Sigmoid colon (tissue), 7 donors: Measurements from ENCODE around the gene CDC14A. TPM values are rescaled to one million over a fixed set of nuclear protein-coding genes. Genes with fewer than 3 reads are reported as not detected.

Source experiments
- DNase-seq: peaks from one replicate; pipeline ENCODE4 v3.0.0-alpha.2; 2019
- H3K27ac ChIP-seq, 4 donors: fragments of 200-600 bp; sonication (generic); one replicate each; pipeline ENCODE4 v1.5.1; 2016 to 2019; ENCODE audit warnings: mild to moderate bottlenecking in 1 of 4
- H3K27me3 ChIP-seq, 3 donors: fragments of 200-600 bp; sonication (generic); one replicate each; pipeline ENCODE4 v1.5.1; 2019; ENCODE audit warnings: mild to moderate bottlenecking in 1 of 3
- H3K36me3 ChIP-seq, 4 donors: fragments of 200-600 bp; sonication (generic); one replicate each; pipeline ENCODE4 v1.5.1; 2016 to 2019
- H3K4me1 ChIP-seq, 4 donors: fragments of 200-600 bp; sonication (generic); one replicate each; pipeline ENCODE4 v1.5.1; 2017 to 2019
- H3K4me3 ChIP-seq, 4 donors: fragments of 200-600 bp; sonication (generic); one replicate each; pipeline ENCODE4 v1.5.1; 2017 to 2019; ENCODE audit warnings: mild to moderate bottlenecking in 2 of 4, moderate library complexity in 1 of 4
- H3K9me3 ChIP-seq, 4 donors: fragments of 200-600 bp in 3 of 4; sonication (generic) in 3 of 4; one replicate each; pipeline versions ENCODE4 v1.5.1 to v1.6.1; 2013 to 2019
- CTCF ChIP-seq, 4 experiments: fragments of 450-650 bp in 3 of 4; fragments of 200-600 bp in 1 of 4; IDR thresholded peaks; one replicate each; pipeline ENCODE4 v1.5.1; 2016 to 2019; ENCODE audit warnings: antibody characterized with exemption in 4 of 4, mild to moderate bottlenecking in 3 of 4, moderate library complexity in 2 of 4
- EP300 ChIP-seq, 4 donors: sonication (generic); formaldehyde crosslinking; IDR thresholded peaks; one replicate each; pipeline ENCODE4 v1.6.1; 2017; ENCODE audit warnings: antibody characterized with exemption in 4 of 4
- POLR2A ChIP-seq, 2 donors: fragments of 450-650 bp; IDR thresholded peaks; one replicate each; pipeline ENCODE4 v1.6.1; 2016; ENCODE audit warnings: antibody characterized with exemption in 2 of 2, mild to moderate bottlenecking in 2 of 2, moderate library complexity in 2 of 2
- POLR2AphosphoS5 ChIP-seq, 4 donors: sonication (generic); formaldehyde crosslinking; IDR thresholded peaks; one replicate each; pipeline ENCODE4 v1.6.1; 2017; ENCODE audit warnings: antibody characterized with exemption in 4 of 4
- WGBS, 2 donors: extraction: QIAGEN DNeasy Blood & Tissue Kit; methylation state at CpG; one replicate each; pipeline ENCODE4 v1.1.7; 2013; 5-methylcytosine and 5-hydroxymethylcytosine counted together
- intact Hi-C: fragments of 100-400 bp; cut with DNase I; formaldehyde crosslinking; loops from one replicate; pipeline ENCODE4 v1.15.1; 2023
- polyA plus RNA-seq, 3 donors: library from polyadenylated mRNA; stranded (reverse); fragments of 200-250 nt; gene quantifications; one replicate each; pipeline ENCODE4 v1.2.3, GENCODE V29; 2013
- total RNA-seq, 4 donors: library from RNA; depleted of rRNA; stranded (reverse); fragments of >200 nt; gene quantifications; one replicate each; pipeline ENCODE4 v1.1.0, GENCODE V29; 2016
- donor health status: healthy with polysubstance abuse.
- donor health status: Bipolar disorder and iron deficiency.
- donor health status: healthy.

CDC14A gene
- total and polyA plus RNA-seq, 7 donors, result 4.6 to 22.7 (median 11.8) TPM

GRCh38 chr1:100565937-100566699 lies 213.8 kb downstream of the CDC14A start:
- Histone ChIP-seq H3K36me3 (no peaks in the 10 kb centered on the region), H3K4me3 (no peak overlapping the region), H3K27ac (no peak overlapping the region), H3K9me3 (peaks cover 0 to 2% (median 0%) of the 10 kb centered on the region in 4 donors), H3K4me1 (no peaks in the 10 kb centered on the region), H3K27me3 (no peaks in the 10 kb centered on the region)
- intact Hi-C loops, result no loop called here
- 50 to 73% methylated on average over 5 of the region's 5 CpGs for WGBS, 2 donors
- TF ChIP-seq POLR2AphosphoS5 (IDR thresholded peaks at IDR 0.05) (no peak), POLR2A (IDR thresholded peaks at IDR 0.05) (no peak), EP300 (IDR thresholded peaks at IDR 0.05) (no peak), CTCF (IDR thresholded peaks at IDR 0.05) (no peak)
- DNase-seq, result no peak

GRCh38 chr1:100567062-100567461 lies 214.8 kb downstream of the CDC14A start:
- peaks cover 0 to 2% (median 0%) of the 10 kb centered on the region in 4 donors for H3K9me3 ChIP-seq

More at GRCh38 chr1:100567062-100567461, 214.8 kb downstream of the CDC14A start:
- WGBS, 2 donors, result 0 to 2% methylated on average over 1 of the region's 1 CpG
- TF ChIP-seq EP300 (IDR thresholded peaks at IDR 0.05) (no peak), POLR2A (IDR thresholded peaks at IDR 0.05) (no peak), POLR2AphosphoS5 (IDR thresholded peaks at IDR 0.05) (no peak), CTCF (IDR thresholded peaks at IDR 0.05) (no peak)
- Histone ChIP-seq H3K27me3 (no peaks in the 10 kb centered on the region), H3K36me3 (no peaks in the 10 kb centered on the region), H3K4me3 (no peak overlapping the region), H3K27ac (no peak overlapping the region), H3K4me1 (no peaks in the 10 kb centered on the region)
- intact Hi-C loops, result no loop called here
- DNase-seq, result no peak

Other genes starting within 250 kb of the CDC14A start
- gene SASS6, start 219.6 kb upstream of the CDC14A start, total RNA-seq, result 1 to 10 TPM; 2.7 to 7.1 (median 4.9) TPM
- 1 to 10 TPM in 2 of 3 donors, under 1 TPM in 1; 0.92 to 2.6 (median 1.2) TPM for gene SASS6, start 219.6 kb upstream of the CDC14A start, polyA plus RNA-seq
- gene TRMT13, start 219.3 kb upstream of the CDC14A start, total RNA-seq, result 10 to 100 TPM; 17.4 to 26.4 (median 24.8) TPM
- gene TRMT13, start 219.3 kb upstream of the CDC14A start, polyA plus RNA-seq, result 1 to 10 TPM; 2.4 to 9.0 (median 3.2) TPM
- 1 to 10 TPM in 3 of 4 donors, under 1 TPM in 1; 0.95 to 4.2 (median 2.1) TPM for gene LRRC39, start 174.2 kb upstream of the CDC14A start, total RNA-seq
- under 1 TPM in 1 of 3 donors, not detected in 2; 0.52 TPM for gene LRRC39, start 174.2 kb upstream of the CDC14A start, polyA plus RNA-seq
- 10 to 100 TPM in 2 of 4 donors, 1 to 10 TPM in 2; 8.8 to 14.3 (median 11.1) TPM for gene DBT, start 102.7 kb upstream of the CDC14A start, total RNA-seq
- gene DBT, start 102.7 kb upstream of the CDC14A start, polyA plus RNA-seq, result 1 to 10 TPM; 3.0 to 4.6 (median 4.2) TPM
- gene RTCA, start 86.3 kb upstream of the CDC14A start, total RNA-seq, result 10 to 100 TPM; 16.3 to 24.3 (median 19.8) TPM
- gene RTCA, start 86.3 kb upstream of the CDC14A start, polyA plus RNA-seq, result 10 to 100 TPM; 27.1 to 43.7 (median 34.8) TPM
- 1 to 10 TPM in 3 of 4 donors, under 1 TPM in 1; 0.83 to 5.7 (median 3.3) TPM for gene GPR88, start 185.6 kb downstream of the CDC14A start, total RNA-seq
- gene GPR88, start 185.6 kb downstream of the CDC14A start, polyA plus RNA-seq, result under 1 TPM in 1 of 3 donors, not detected in 2; 0.20 TPM